ENCODE measurements around the gene MYL12A. TPM values are rescaled to one million over a fixed set of nuclear protein-coding genes. Genes with fewer than 3 reads are reported as not detected.
A peak's percentile ranks its signal among the peaks of the same experiment; 100 is the strongest.

MYL12A gene
- total and polyA plus RNA-seq, 2 of the 13 experiments (the other 11 are each of a cell fraction or from before 2014, with no cell fraction given): 261 to 277 TPM

DNA sequence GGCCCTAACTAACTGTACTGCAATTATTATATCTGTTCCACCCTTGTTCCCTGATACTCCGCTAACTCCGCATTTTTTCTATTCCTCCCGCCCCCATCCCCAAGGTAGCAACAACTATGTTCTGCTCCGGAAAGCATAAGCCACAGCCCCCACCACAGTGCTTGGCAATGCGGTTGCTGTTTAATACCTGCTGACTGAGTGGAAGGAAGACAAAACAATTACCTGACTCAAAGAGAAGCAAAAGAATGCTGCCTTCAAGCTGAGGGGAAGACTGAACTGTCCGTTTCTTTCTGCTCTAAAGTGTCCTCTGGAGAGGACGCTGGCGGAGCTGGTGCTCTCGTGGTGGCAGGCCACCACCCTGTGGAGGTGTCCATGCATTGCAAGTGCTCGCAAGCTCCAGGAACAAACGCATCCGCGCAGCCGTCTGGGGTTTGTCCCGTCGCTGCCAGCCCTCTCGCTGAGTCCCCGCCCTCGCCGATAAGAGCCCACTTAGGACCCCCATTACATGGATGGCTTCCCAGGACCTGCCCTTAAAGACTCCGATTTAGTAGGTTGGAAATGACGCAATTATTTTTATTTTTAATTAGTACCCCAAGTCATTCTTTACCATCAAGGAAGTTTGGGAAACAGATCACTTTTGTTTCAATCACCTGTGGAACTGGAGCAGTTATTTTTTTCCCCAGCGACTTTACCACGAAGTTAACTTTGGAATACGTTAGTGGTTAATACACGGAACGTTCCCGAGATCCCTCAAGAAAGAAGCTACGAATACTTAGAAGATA, 1.6 kb upstream of the MYL12A start (continued):
- peak; percentile 57; the same call in 1 of the 2 replicates for TF ChIP-seq ZNF160 (CRISPR knock-in tag; IDR thresholded peaks at IDR 0.05)
- TF ChIP-seq ZNF614 (CRISPR knock-in tag; IDR thresholded peaks at IDR 0.05; ENCODE audit: borderline replicate concordance): 0 out of 2 replicates have a peak, but pooled peaks have one; percentile 36
- TF ChIP-seq, protein P1, sequence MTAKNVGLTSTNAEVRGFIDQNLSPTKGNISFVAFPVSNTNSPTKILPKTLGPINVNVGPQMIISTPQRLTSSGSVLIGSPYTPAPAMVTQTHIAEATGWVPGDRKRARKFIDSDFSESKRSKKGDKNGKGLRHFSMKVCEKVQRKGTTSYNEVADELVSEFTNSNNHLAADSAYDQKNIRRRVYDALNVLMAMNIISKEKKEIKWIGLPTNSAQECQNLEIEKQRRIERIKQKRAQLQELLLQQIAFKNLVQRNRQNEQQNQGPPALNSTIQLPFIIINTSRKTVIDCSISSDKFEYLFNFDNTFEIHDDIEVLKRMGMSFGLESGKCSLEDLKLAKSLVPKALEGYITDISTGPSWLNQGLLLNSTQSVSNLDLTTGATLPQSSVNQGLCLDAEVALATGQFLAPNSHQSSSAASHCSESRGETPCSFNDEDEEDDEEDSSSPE (CRISPR knock-in tag; IDR thresholded peaks at IDR 0.05): no peak
- TF ChIP-seq, protein P2, sequence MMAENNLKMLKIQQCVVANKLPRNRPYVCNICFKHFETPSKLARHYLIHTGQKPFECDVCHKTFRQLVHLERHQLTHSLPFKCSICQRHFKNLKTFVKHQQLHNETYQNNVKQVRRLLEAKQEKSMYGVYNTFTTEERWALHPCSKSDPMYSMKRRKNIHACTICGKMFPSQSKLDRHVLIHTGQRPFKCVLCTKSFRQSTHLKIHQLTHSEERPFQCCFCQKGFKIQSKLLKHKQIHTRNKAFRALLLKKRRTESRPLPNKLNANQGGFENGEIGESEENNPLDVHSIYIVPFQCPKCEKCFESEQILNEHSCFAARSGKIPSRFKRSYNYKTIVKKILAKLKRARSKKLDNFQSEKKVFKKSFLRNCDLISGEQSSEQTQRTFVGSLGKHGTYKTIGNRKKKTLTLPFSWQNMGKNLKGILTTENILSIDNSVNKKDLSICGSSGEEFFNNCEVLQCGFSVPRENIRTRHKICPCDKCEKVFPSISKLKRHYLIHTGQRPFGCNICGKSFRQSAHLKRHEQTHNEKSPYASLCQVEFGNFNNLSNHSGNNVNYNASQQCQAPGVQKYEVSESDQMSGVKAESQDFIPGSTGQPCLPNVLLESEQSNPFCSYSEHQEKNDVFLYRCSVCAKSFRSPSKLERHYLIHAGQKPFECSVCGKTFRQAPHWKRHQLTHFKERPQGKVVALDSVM (CRISPR knock-in tag; IDR thresholded peaks at IDR 0.05): peak; percentile 63
- TF ChIP-seq, protein P3, sequence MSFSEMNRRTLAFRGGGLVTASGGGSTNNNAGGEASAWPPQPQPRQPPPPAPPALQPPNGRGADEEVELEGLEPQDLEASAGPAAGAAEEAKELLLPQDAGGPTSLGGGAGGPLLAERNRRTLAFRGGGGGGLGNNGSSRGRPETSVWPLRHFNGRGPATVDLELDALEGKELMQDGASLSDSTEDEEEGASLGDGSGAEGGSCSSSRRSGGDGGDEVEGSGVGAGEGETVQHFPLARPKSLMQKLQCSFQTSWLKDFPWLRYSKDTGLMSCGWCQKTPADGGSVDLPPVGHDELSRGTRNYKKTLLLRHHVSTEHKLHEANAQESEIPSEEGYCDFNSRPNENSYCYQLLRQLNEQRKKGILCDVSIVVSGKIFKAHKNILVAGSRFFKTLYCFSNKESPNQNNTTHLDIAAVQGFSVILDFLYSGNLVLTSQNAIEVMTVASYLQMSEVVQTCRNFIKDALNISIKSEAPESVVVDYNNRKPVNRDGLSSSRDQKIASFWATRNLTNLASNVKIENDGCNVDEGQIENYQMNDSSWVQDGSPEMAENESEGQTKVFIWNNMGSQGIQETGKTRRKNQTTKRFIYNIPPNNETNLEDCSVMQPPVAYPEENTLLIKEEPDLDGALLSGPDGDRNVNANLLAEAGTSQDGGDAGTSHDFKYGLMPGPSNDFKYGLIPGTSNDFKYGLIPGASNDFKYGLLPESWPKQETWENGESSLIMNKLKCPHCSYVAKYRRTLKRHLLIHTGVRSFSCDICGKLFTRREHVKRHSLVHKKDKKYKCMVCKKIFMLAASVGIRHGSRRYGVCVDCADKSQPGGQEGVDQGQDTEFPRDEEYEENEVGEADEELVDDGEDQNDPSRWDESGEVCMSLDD (CRISPR knock-in tag; IDR thresholded peaks at IDR 0.05; ENCODE audit: borderline replicate concordance): no peak
- peak; percentile 61; the same call in 1 of the 2 replicates for TF ChIP-seq POGZ (CRISPR knock-in tag; IDR thresholded peaks at IDR 0.05)
- no peak for TF ChIP-seq ZNF883 (CRISPR knock-in tag; IDR thresholded peaks at IDR 0.05; ENCODE audit: not compliant biosample characterization)
- TF ChIP-seq CHD2 (IDR thresholded peaks at IDR 0.05; ENCODE audit: low read depth, low read length): no peak
- TF ChIP-seq ISL2 (CRISPR knock-in tag; IDR thresholded peaks at IDR 0.05): peak; percentile 79
- TF ChIP-seq ZNF207 (IDR thresholded peaks at IDR 0.05; ENCODE audit: borderline replicate concordance): no peak
- no peak; the same call in 1 of the 2 replicates for TF ChIP-seq ELF4 (CRISPR knock-in tag; IDR thresholded peaks at IDR 0.05; ENCODE audit: borderline replicate concordance)
- TF ChIP-seq, protein P4, sequence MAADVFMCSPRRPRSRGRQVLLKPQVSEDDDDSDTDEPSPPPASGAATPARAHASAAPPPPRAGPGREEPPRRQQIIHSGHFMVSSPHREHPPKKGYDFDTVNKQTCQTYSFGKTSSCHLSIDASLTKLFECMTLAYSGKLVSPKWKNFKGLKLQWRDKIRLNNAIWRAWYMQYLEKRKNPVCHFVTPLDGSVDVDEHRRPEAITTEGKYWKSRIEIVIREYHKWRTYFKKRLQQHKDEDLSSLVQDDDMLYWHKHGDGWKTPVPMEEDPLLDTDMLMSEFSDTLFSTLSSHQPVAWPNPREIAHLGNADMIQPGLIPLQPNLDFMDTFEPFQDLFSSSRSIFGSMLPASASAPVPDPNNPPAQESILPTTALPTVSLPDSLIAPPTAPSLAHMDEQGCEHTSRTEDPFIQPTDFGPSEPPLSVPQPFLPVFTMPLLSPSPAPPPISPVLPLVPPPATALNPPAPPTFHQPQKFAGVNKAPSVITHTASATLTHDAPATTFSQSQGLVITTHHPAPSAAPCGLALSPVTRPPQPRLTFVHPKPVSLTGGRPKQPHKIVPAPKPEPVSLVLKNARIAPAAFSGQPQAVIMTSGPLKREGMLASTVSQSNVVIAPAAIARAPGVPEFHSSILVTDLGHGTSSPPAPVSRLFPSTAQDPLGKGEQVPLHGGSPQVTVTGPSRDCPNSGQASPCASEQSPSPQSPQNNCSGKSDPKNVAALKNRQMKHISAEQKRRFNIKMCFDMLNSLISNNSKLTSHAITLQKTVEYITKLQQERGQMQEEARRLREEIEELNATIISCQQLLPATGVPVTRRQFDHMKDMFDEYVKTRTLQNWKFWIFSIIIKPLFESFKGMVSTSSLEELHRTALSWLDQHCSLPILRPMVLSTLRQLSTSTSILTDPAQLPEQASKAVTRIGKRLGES (CRISPR knock-in tag; IDR thresholded peaks at IDR 0.05; ENCODE audit: borderline replicate concordance): no peak
- no peak for TF ChIP-seq ZNF878 (CRISPR knock-in tag; IDR thresholded peaks at IDR 0.05)
- no peak for TF ChIP-seq SMAD1 (CRISPR knock-in tag; IDR thresholded peaks at IDR 0.05; ENCODE audit: borderline replicate concordance, low read depth)
- TF ChIP-seq ZNF879 (CRISPR knock-in tag; IDR thresholded peaks at IDR 0.05): no peak
- TF ChIP-seq ZNF530 (CRISPR knock-in tag; IDR thresholded peaks at IDR 0.05; ENCODE audit: low read depth): no peak
- no peak for TF ChIP-seq ATM (IDR thresholded peaks at IDR 0.05; ENCODE audit: borderline replicate concordance)
- TF ChIP-seq, protein P5, sequence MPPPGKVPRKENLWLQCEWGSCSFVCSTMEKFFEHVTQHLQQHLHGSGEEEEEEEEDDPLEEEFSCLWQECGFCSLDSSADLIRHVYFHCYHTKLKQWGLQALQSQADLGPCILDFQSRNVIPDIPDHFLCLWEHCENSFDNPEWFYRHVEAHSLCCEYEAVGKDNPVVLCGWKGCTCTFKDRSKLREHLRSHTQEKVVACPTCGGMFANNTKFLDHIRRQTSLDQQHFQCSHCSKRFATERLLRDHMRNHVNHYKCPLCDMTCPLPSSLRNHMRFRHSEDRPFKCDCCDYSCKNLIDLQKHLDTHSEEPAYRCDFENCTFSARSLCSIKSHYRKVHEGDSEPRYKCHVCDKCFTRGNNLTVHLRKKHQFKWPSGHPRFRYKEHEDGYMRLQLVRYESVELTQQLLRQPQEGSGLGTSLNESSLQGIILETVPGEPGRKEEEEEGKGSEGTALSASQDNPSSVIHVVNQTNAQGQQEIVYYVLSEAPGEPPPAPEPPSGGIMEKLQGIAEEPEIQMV (CRISPR knock-in tag; IDR thresholded peaks at IDR 0.05; ENCODE audit: low read depth): 0 out of 2 replicates have a peak, but pooled peaks have one; percentile 61
